SK-N-SH treated with all-trans-retinoic acid at 6 μM for 48 hours (cell line): ENCODE measurements around the gene SPTSSB.

ENCODE experiments used
- ATAC-seq: fragments of 200-7000 bp; cut with Tn5 transposase; 3 replicates; pipeline ENCODE4 v1.9.1; 2020; ENCODE audit warnings: mild to moderate bottlenecking, moderate library complexity
- ARNTL ChIP-seq: fragments of 450-650 bp; formaldehyde crosslinking; IDR thresholded peaks from 2 replicates; pipeline ENCODE4 v1.5.0; 2020; ENCODE audit warnings: low read depth, mild to moderate bottlenecking, moderate library complexity, borderline replicate concordance
- BACH2 ChIP-seq: fragments of 250-450 bp; sonication (Bioruptor Pico); IDR thresholded peaks from 2 replicates; pipeline ENCODE4 v1.9.0; 2021; ENCODE audit warnings: mild to moderate bottlenecking, borderline replicate concordance
- CREB5 ChIP-seq: fragments of 250-450 bp; sonication (Bioruptor Pico); IDR thresholded peaks from 2 replicates; pipeline ENCODE4 v1.5.1; 2020; ENCODE audit warnings: low read depth, mild to moderate bottlenecking, moderate library complexity
- CSDC2 ChIP-seq: fragments of 250-450 bp; sonication (Bioruptor Pico); IDR thresholded peaks from 2 replicates; pipeline ENCODE4 v1.5.0; 2020; ENCODE audit warnings: mild to moderate bottlenecking, moderate library complexity
- GLIS3 ChIP-seq: fragments of 250-450 bp; sonication (Bioruptor Pico); IDR thresholded peaks from 2 replicates; pipeline ENCODE4 v1.5.0; 2020; ENCODE audit warnings: mild to moderate bottlenecking, moderate library complexity
- ISL1 ChIP-seq: fragments of 250-450 bp; sonication (Bioruptor Pico); IDR thresholded peaks from 2 replicates; pipeline ENCODE4 v2.1.2; 2022; ENCODE audit warnings: mild to moderate bottlenecking, moderate library complexity
- PPARA ChIP-seq: fragments of 250-450 bp; sonication (Bioruptor Pico); IDR thresholded peaks from 2 replicates; pipeline ENCODE4 v1.5.0; 2020; ENCODE audit warnings: mild to moderate bottlenecking, borderline replicate concordance
- RARB ChIP-seq: fragments of 250-450 bp; sonication (Bioruptor Pico); IDR thresholded peaks from 2 replicates; pipeline ENCODE4 v1.8.0; 2021; ENCODE audit warnings: mild to moderate bottlenecking, moderate library complexity
- SNAI2 ChIP-seq: fragments of 250-450 bp; sonication (Bioruptor Pico); IDR thresholded peaks from 2 replicates; pipeline ENCODE4 v1.5.0; 2020; ENCODE audit warnings: mild to moderate bottlenecking, moderate library complexity
- TCF4 ChIP-seq: fragments of 250-450 bp; sonication (Bioruptor Pico); IDR thresholded peaks from 2 replicates; pipeline ENCODE4 v1.8.0; 2021; ENCODE audit warnings: mild to moderate bottlenecking, moderate library complexity, borderline replicate concordance
- TOX ChIP-seq: fragments of 250-450 bp; sonication (Bioruptor Pico); IDR thresholded peaks from 2 replicates; pipeline ENCODE4 v1.8.0; 2021; ENCODE audit warnings: mild to moderate bottlenecking, moderate library complexity, borderline replicate concordance
- TSHZ2 ChIP-seq: fragments of 250-450 bp; sonication (Bioruptor Pico); IDR thresholded peaks from 2 replicates; pipeline ENCODE4 v1.5.0; 2020; ENCODE audit warnings: mild to moderate bottlenecking, moderate library complexity
- ZC3H10 ChIP-seq: fragments of 250-450 bp; sonication (Bioruptor Pico); IDR thresholded peaks from 2 replicates; pipeline ENCODE4 v1.5.1; 2021; ENCODE audit warnings: mild to moderate bottlenecking, moderate library complexity
- ZFP3 ChIP-seq: fragments of 250-450 bp; sonication (Bioruptor Pico); IDR thresholded peaks from 2 replicates; pipeline ENCODE4 v1.5.0; 2020; ENCODE audit warnings: mild to moderate bottlenecking, moderate library complexity
- ZFP30 ChIP-seq: fragments of 450-650 bp; formaldehyde crosslinking; IDR thresholded peaks from 2 replicates; pipeline ENCODE4 v1.5.0; 2022; ENCODE audit warnings: mild to moderate bottlenecking, moderate library complexity
- ZNF565 ChIP-seq: fragments of 450-650 bp; formaldehyde crosslinking; conservative IDR thresholded peaks from 2 replicates; pipeline ENCODE4 v1.5.0; 2020; ENCODE audit warnings: low read depth, mild to moderate bottlenecking, moderate library complexity
- ZNF70 ChIP-seq: fragments of 450-650 bp; formaldehyde crosslinking; IDR thresholded peaks from 2 replicates; pipeline ENCODE4 v1.5.0; 2020; ENCODE audit warnings: mild to moderate bottlenecking, moderate library complexity
- ZNF8 ChIP-seq: fragments of 450-650 bp; formaldehyde crosslinking; IDR thresholded peaks from 2 replicates; pipeline ENCODE4 v1.5.0; 2020; ENCODE audit warnings: mild to moderate bottlenecking, moderate library complexity
- TF ChIP-seq, protein P1 (sequence below): fragments of 250-450 bp; sonication (Bioruptor Pico); IDR thresholded peaks from 2 replicates; pipeline ENCODE4 v1.5.1; 2021; ENCODE audit warnings: mild to moderate bottlenecking, moderate library complexity

SPTSSB gene

DNA sequence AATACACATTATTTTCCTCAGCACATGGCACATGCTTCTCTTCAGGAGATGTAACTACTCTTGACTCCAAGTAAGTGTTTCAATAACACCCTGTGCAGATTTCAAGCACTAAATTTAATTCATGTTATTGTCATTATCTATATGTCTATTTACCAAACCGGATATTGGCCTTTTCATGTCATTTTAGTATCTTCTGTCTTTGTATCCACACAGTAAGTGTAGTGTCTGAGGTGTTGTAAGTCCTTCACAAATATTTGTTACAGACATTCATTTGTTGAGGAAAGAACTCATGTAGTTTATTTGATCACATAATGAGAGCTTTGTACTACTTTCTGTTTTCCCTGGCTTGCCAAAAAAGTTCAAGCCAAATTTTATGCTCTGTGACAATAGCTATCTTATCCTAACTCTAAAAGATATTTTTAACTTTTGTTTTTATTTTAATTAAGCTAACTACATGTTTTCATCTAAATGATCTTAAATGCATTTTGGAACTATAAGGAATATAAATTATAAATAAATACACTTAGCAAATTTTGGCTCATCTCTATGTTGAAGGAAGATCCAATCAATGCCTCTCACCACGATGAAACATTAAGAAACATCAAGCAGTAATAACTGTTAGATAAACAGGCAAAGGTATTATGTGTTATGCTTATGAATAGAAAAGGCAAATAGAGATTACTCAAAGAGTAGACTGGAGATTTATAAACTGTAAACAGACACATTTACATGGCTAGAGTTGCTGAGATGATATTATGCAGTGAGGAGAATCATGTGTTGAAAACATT, 48.3 kb downstream of the SPTSSB start (continued):
- TF ChIP-seq TSHZ2 (CRISPR knock-in tag), result no peak
- TF ChIP-seq CSDC2 (CRISPR knock-in tag), result no peak
- TF ChIP-seq TCF4 (CRISPR knock-in tag), result no peak
- TF ChIP-seq TOX (CRISPR knock-in tag), result no peak
- no peak for TF ChIP-seq ZC3H10 (CRISPR knock-in tag)
- TF ChIP-seq ARNTL, result no peak
- TF ChIP-seq ZNF70 (CRISPR knock-in tag), result no peak
- no peak for TF ChIP-seq CREB5 (CRISPR knock-in tag)
- TF ChIP-seq, protein P1, sequence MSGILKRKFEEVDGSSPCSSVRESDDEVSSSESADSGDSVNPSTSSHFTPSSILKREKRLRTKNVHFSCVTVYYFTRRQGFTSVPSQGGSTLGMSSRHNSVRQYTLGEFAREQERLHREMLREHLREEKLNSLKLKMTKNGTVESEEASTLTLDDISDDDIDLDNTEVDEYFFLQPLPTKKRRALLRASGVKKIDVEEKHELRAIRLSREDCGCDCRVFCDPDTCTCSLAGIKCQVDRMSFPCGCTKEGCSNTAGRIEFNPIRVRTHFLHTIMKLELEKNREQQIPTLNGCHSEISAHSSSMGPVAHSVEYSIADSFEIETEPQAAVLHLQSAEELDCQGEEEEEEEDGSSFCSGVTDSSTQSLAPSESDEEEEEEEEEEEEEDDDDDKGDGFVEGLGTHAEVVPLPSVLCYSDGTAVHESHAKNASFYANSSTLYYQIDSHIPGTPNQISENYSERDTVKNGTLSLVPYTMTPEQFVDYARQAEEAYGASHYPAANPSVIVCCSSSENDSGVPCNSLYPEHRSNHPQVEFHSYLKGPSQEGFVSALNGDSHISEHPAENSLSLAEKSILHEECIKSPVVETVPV, result no peak
- TF ChIP-seq ZFP3 (CRISPR knock-in tag), result no peak
- TF ChIP-seq ZNF565 (CRISPR knock-in tag), result no peak
- TF ChIP-seq, all 23 proteins: peak for 0

DNA sequence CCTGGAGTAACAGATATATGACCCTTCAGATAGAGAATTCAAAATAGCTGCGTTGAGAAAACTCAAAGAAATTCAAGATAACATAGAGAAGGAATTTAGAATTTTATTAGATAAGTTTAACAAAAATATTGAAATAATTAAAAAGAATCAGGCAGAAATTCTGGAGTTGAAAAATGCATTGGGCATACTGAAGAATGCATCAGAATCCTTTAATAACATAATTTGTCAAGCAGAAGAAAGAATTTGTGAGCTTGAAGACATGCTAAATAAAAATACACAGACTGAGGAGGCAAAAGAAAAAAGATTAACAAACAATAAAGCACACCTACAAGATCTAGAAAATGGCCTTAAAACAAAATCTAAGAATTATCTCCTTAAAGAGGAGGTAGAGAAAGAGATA, 50.5 kb downstream of the SPTSSB start:
- TF ChIP-seq TCF4 (CRISPR knock-in tag) (no peak), RARB (CRISPR knock-in tag) (no peak), ZFP30 (CRISPR knock-in tag) (no peak), TSHZ2 (CRISPR knock-in tag) (no peak), CSDC2 (CRISPR knock-in tag) (no peak), ARNTL (no peak), ZNF565 (CRISPR knock-in tag) (no peak)
- ATAC-seq, result no peak

GRCh38 chr3:161319867-161320266, 51.5 kb downstream of the SPTSSB start:
- TF ChIP-seq ZNF8 (CRISPR knock-in tag), result no peak

GRCh38 chr3:161317077-161317476, 54.2 kb downstream of the SPTSSB start:
- TF ChIP-seq ZNF8 (CRISPR knock-in tag) (no peak), BACH2 (CRISPR knock-in tag) (no peak), TSHZ2 (CRISPR knock-in tag) (no peak), ISL1 (CRISPR knock-in tag) (no peak), GLIS3 (CRISPR knock-in tag) (no peak), ZNF565 (CRISPR knock-in tag) (no peak), SNAI2 (CRISPR knock-in tag) (no peak), TCF4 (CRISPR knock-in tag) (no peak), PPARA (CRISPR knock-in tag) (no peak), CREB5 (CRISPR knock-in tag) (no peak), ZFP3 (CRISPR knock-in tag) (no peak), TOX (CRISPR knock-in tag) (no peak)
- TF ChIP-seq, protein P1, result no peak
- no peak for ATAC-seq

More at GRCh38 chr3:161319867-161320266, 51.5 kb downstream of the SPTSSB start:
- ATAC-seq, result no peak
